Loucy (cell line): Measurements from ENCODE around the gene ATP10A.

ENCODE experiments used
- H2AFZ ChIP-seq: fragments of 200-600 bp; sonication (generic); 2 replicates; pipeline ENCODE4 v1.6.0; 2016; ENCODE audit warnings: antibody characterized with exemption, mild to moderate bottlenecking, low read length, moderate library complexity
- H3F3A ChIP-seq: fragments of 200-600 bp; 2 replicates; pipeline ENCODE4 v1.6.0; 2016; ENCODE audit warnings: antibody characterized with exemption, low read depth, mild to moderate bottlenecking
- H3K27me3 ChIP-seq: fragments of 200-600 bp; sonication (generic); 2 replicates; pipeline ENCODE4 v1.6.1; 2014; ENCODE audit warnings: low read length, mild to moderate bottlenecking; ENCODE audit not compliant: insufficient read depth, poor library complexity, severe bottlenecking
- H3K36me3 ChIP-seq: fragments of 200-600 bp; sonication (generic); 2 replicates; pipeline ENCODE4 v1.6.1; 2016; ENCODE audit warnings: low read length; ENCODE audit not compliant: insufficient read depth
- H3K4me1 ChIP-seq: fragments of 200-600 bp; sonication (generic); 2 replicates; pipeline ENCODE4 v1.5.1; 2014; ENCODE audit warnings: low read length, mild to moderate bottlenecking; ENCODE audit not compliant: insufficient read depth, poor library complexity, severe bottlenecking
- H3K4me2 ChIP-seq: fragments of 200-600 bp; sonication (generic); 2 replicates; pipeline ENCODE4 v1.6.0; 2014; ENCODE audit warnings: antibody characterized with exemption, low read length, low read depth, mild to moderate bottlenecking; ENCODE audit not compliant: poor library complexity, severe bottlenecking
- H3K4me3 ChIP-seq: fragments of 200-600 bp; sonication (generic); 2 replicates; pipeline ENCODE4 v1.5.1; 2014; ENCODE audit warnings: low read length, mild to moderate bottlenecking, mixed read lengths; ENCODE audit not compliant: poor library complexity, severe bottlenecking
- H3K79me2 ChIP-seq: fragments of 200-600 bp; sonication (generic); 2 replicates; pipeline ENCODE4 v1.6.1; 2014; ENCODE audit warnings: low read length; ENCODE audit not compliant: insufficient read depth
- H3K9ac ChIP-seq: fragments of 200-600 bp; sonication (generic); 2 replicates; pipeline ENCODE4 v1.6.0; 2014; ENCODE audit warnings: mild to moderate bottlenecking, low read depth, low read length, moderate library complexity; ENCODE audit not compliant: poor library complexity, severe bottlenecking
- H3K9me2 ChIP-seq: fragments of 200-600 bp; sonication (generic); replicated peaks from 2 replicates; pipeline ENCODE4 v1.6.1; 2016; ENCODE audit warnings: low read depth, low read length, mixed read lengths
- H3K9me3 ChIP-seq: fragments of 200-600 bp; sonication (generic); 2 replicates; pipeline ENCODE4 v1.6.1; 2014; ENCODE audit warnings: mild to moderate bottlenecking, antibody characterized with exemption, low read length, low read depth; ENCODE audit not compliant: insufficient read depth
- H4K20me1 ChIP-seq: fragments of 200-600 bp; sonication (generic); 2 replicates; pipeline ENCODE4 v1.6.0; 2014; ENCODE audit warnings: antibody characterized with exemption, low read length, mild to moderate bottlenecking; ENCODE audit not compliant: insufficient read depth, poor library complexity, severe bottlenecking
- CTCF ChIP-seq: fragments of 200-600 bp; sonication (generic); conservative IDR thresholded peaks from 2 replicates; pipeline ENCODE4 v1.5.1; 2014; ENCODE audit warnings: mild to moderate bottlenecking, antibody characterized with exemption, low read length
- EZH2phosphoT487 ChIP-seq: fragments of 200-600 bp; IDR thresholded peaks from 2 replicates; pipeline ENCODE4 v1.6.1; 2018; ENCODE audit warnings: antibody characterized with exemption, mild to moderate bottlenecking, moderate library complexity, borderline replicate concordance

ATP10A gene

GRCh38 chr15:25891081-25891480 is 28.0 kb upstream of the ATP10A start:
- H3K4me1 ChIP-seq, result no peaks in the 10 kb centered on the region
- H3F3A ChIP-seq, result no peaks in the 10 kb centered on the region
- no peak overlapping the region for H2AFZ ChIP-seq
- H3K79me2 ChIP-seq, result no peaks in the 10 kb centered on the region
- no peak overlapping the region for H3K4me2 ChIP-seq
- no peaks in the 10 kb centered on the region for H3K36me3 ChIP-seq
- H3K9me3 ChIP-seq, result no peaks in the 10 kb centered on the region
- no peak overlapping the region for H3K4me3 ChIP-seq
- H3K9me2 ChIP-seq, result no peaks in the 10 kb centered on the region
- no peaks in the 10 kb centered on the region for H4K20me1 ChIP-seq
- TF ChIP-seq CTCF (no peak), EZH2phosphoT487 (no peak)
- H3K9ac ChIP-seq, result no peak overlapping the region
- H3K27me3 ChIP-seq, result no peaks in the 10 kb centered on the region

GRCh38 chr15:25890529-25890928 is 27.4 kb upstream of the ATP10A start:
- Histone ChIP-seq H3K4me1 (no peaks in the 10 kb centered on the region), H2AFZ (no peak overlapping the region), H3K4me2 (no peak overlapping the region), H3K79me2 (no peaks in the 10 kb centered on the region), H4K20me1 (no peaks in the 10 kb centered on the region), H3K36me3 (no peaks in the 10 kb centered on the region), H3K9me3 (no peaks in the 10 kb centered on the region), H3K9ac (no peak overlapping the region), H3K4me3 (no peak overlapping the region), H3K9me2 (no peaks in the 10 kb centered on the region), H3K27me3 (no peaks in the 10 kb centered on the region), H3F3A (no peaks in the 10 kb centered on the region)
- TF ChIP-seq CTCF (no peak), EZH2phosphoT487 (no peak)

- H3K27me3 ChIP-seq, result no peaks in the 10 kb centered on the region
- H3F3A ChIP-seq, result no peaks in the 10 kb centered on the region
- TF ChIP-seq CTCF, result no peak
- TF ChIP-seq EZH2phosphoT487, result no peak
- H3K9ac ChIP-seq, result no peak overlapping the region
- no peaks in the 10 kb centered on the region for H3K36me3 ChIP-seq
- H3K79me2 ChIP-seq, result no peaks in the 10 kb centered on the region
- H3K4me3 ChIP-seq, result no peak overlapping the region
- H2AFZ ChIP-seq, result no peak overlapping the region
- no peaks in the 10 kb centered on the region for H3K9me3 ChIP-seq
- H3K9me2 ChIP-seq, result no peaks in the 10 kb centered on the region
- H3K4me1 ChIP-seq, result no peaks in the 10 kb centered on the region
- no peak overlapping the region for H3K4me2 ChIP-seq
- H4K20me1 ChIP-seq, result no peaks in the 10 kb centered on the region
Observed at GRCh38 chr15:25887870-25888269, 24.7 kb upstream of the ATP10A start.
